Mononuclear cell (primary cell): ENCODE measurements around the gene PPFIA2. TPM values are rescaled to one million over a fixed set of nuclear protein-coding genes. Genes with fewer than 3 reads are reported as not detected.

Source experiments
- H3K27me3 ChIP-seq: 2 replicates; pipeline ENCODE4 v1.6.0; 2011; ENCODE audit warnings: low read length, control low read depth; ENCODE audit not compliant: insufficient read depth
- H3K4me1 ChIP-seq: 2 replicates; pipeline ENCODE4 v1.5.1; 2011; ENCODE audit warnings: mild to moderate bottlenecking, low read length, control low read depth; ENCODE audit not compliant: insufficient read depth
- H3K4me3 ChIP-seq: 2 replicates; pipeline ENCODE4 v1.5.1; 2011; ENCODE audit warnings: mild to moderate bottlenecking, low read length, moderate library complexity
- H3K9me3 ChIP-seq: 2 replicates; pipeline ENCODE4 v1.5.1; 2011; ENCODE audit warnings: low read depth, mild to moderate bottlenecking, control low read depth, low read length
- total RNA-seq: library from RNA; depleted of rRNA; stranded (reverse); fragments of >200 nt; gene quantifications from one replicate; pipeline ENCODE4 v1.2.3, GENCODE V29; 2012

PPFIA2 gene
- total RNA-seq, 1 donor, result not detected

- Histone ChIP-seq H3K4me3 (no peak overlapping the region), H3K9me3 (no peaks in the 10 kb centered on the region), H3K27me3 (no peaks in the 10 kb centered on the region), H3K4me1 (no peaks in the 10 kb centered on the region)
These were observed 215.5 kb downstream of the PPFIA2 start for GRCh38 chr12:81543621-81544139.

- no peaks in the 10 kb centered on the region for H3K9me3 ChIP-seq
- no peaks in the 10 kb centered on the region for H3K27me3 ChIP-seq
- no peak overlapping the region for H3K4me3 ChIP-seq
- H3K4me1 ChIP-seq, result no peaks in the 10 kb centered on the region
These were observed 216.8 kb downstream of the PPFIA2 start for GRCh38 chr12:81542065-81543010.

- Histone ChIP-seq H3K4me3 (no peak overlapping the region), H3K9me3 (no peaks in the 10 kb centered on the region), H3K27me3 (no peaks in the 10 kb centered on the region), H3K4me1 (no peaks in the 10 kb centered on the region)
These were observed 218.0 kb downstream of the PPFIA2 start for GRCh38 chr12:81541121-81541520.

GRCh38 chr12:81539279-81539678, 219.9 kb downstream of the PPFIA2 start:
- no peak overlapping the region for H3K4me3 ChIP-seq
- no peaks in the 10 kb centered on the region for H3K9me3 ChIP-seq
- no peaks in the 10 kb centered on the region for H3K27me3 ChIP-seq
- no peaks in the 10 kb centered on the region for H3K4me1 ChIP-seq

GRCh38 chr12:81533054-81533453, 226.1 kb downstream of the PPFIA2 start:
- Histone ChIP-seq H3K4me1 (no peaks in the 10 kb centered on the region), H3K27me3 (no peaks in the 10 kb centered on the region), H3K9me3 (no peaks in the 10 kb centered on the region), H3K4me3 (no peak overlapping the region)

GRCh38 chr12:81530352-81530751, 228.8 kb downstream of the PPFIA2 start:
- no peak overlapping the region for H3K4me3 ChIP-seq
- no peaks in the 10 kb centered on the region for H3K9me3 ChIP-seq
- no peaks in the 10 kb centered on the region for H3K27me3 ChIP-seq

GRCh38 chr12:81520064-81520945, 238.8 kb downstream of the PPFIA2 start:
- H3K27me3 ChIP-seq, result no peaks in the 10 kb centered on the region
- H3K4me1 ChIP-seq, result no peaks in the 10 kb centered on the region
- H3K9me3 ChIP-seq, result no peaks in the 10 kb centered on the region
- H3K4me3 ChIP-seq, result no peak overlapping the region

More at GRCh38 chr12:81530352-81530751, 228.8 kb downstream of the PPFIA2 start:
- H3K4me1 ChIP-seq, result no peaks in the 10 kb centered on the region

GRCh38 chr12:81518638-81519037, 240.5 kb downstream of the PPFIA2 start:
- Histone ChIP-seq H3K4me3 (no peak overlapping the region), H3K4me1 (no peaks in the 10 kb centered on the region), H3K27me3 (no peaks in the 10 kb centered on the region), H3K9me3 (no peaks in the 10 kb centered on the region)

- Histone ChIP-seq H3K27me3 (no peaks in the 10 kb centered on the region), H3K4me1 (no peaks in the 10 kb centered on the region), H3K4me3 (no peak overlapping the region), H3K9me3 (no peaks in the 10 kb centered on the region)
These were observed 241.9 kb downstream of the PPFIA2 start for GRCh38 chr12:81517296-81517695.

- Histone ChIP-seq H3K4me1 (no peaks in the 10 kb centered on the region), H3K9me3 (no peaks in the 10 kb centered on the region), H3K27me3 (no peaks in the 10 kb centered on the region), H3K4me3 (no peak overlapping the region)
These were observed 256.0 kb downstream of the PPFIA2 start for GRCh38 chr12:81502912-81503695.

GRCh38 chr12:81500788-81501187, 258.4 kb downstream of the PPFIA2 start:
- Histone ChIP-seq H3K27me3 (no peaks in the 10 kb centered on the region), H3K4me1 (no peaks in the 10 kb centered on the region), H3K4me3 (no peak overlapping the region), H3K9me3 (no peaks in the 10 kb centered on the region)

GRCh38 chr12:81499809-81500208, 259.3 kb downstream of the PPFIA2 start:
- no peaks in the 10 kb centered on the region for H3K4me1 ChIP-seq
- no peaks in the 10 kb centered on the region for H3K9me3 ChIP-seq
- H3K27me3 ChIP-seq, result no peaks in the 10 kb centered on the region
- H3K4me3 ChIP-seq, result no peak overlapping the region

GRCh38 chr12:81492131-81492720, 266.9 kb downstream of the PPFIA2 start:
- Histone ChIP-seq H3K27me3 (no peaks in the 10 kb centered on the region), H3K4me1 (no peaks in the 10 kb centered on the region), H3K9me3 (no peaks in the 10 kb centered on the region), H3K4me3 (no peak overlapping the region)

GRCh38 chr12:81472934-81473333, 286.2 kb downstream of the PPFIA2 start:
- Histone ChIP-seq H3K27me3 (no peaks in the 10 kb centered on the region), H3K4me1 (no peaks in the 10 kb centered on the region), H3K4me3 (no peak overlapping the region), H3K9me3 (no peaks in the 10 kb centered on the region)
